Adrenal gland (tissue), 5 donors: Measurements from ENCODE around the gene CARS2.

Experiments
- POLR2A ChIP-seq, 2 donors: fragments of 450-650 bp; IDR thresholded peaks; one replicate each; pipeline ENCODE4 v1.6.1; 2017; ENCODE audit warnings: antibody characterized with exemption in 2 of 2, mild to moderate bottlenecking in 2 of 2, moderate library complexity in 1 of 2
- TF ChIP-seq, protein P1 (sequence below), 6 experiments: fragments of 450-650 bp in 4 of 6; fragments of 200-600 bp in 2 of 6; sonication (generic) in 1 of 6; IDR thresholded peaks; 1 replicate in 5 of 6; 2 replicates in 1 of 6; pipeline versions ENCODE4 v1.5.1 to v1.8.0; 2016 to 2021; ENCODE audit warnings: antibody characterized with exemption in 6 of 6, mild to moderate bottlenecking in 2 of 6, moderate library complexity in 1 of 6
- donor health status: DM: no; HTN: no; CAD: no.

DNA sequence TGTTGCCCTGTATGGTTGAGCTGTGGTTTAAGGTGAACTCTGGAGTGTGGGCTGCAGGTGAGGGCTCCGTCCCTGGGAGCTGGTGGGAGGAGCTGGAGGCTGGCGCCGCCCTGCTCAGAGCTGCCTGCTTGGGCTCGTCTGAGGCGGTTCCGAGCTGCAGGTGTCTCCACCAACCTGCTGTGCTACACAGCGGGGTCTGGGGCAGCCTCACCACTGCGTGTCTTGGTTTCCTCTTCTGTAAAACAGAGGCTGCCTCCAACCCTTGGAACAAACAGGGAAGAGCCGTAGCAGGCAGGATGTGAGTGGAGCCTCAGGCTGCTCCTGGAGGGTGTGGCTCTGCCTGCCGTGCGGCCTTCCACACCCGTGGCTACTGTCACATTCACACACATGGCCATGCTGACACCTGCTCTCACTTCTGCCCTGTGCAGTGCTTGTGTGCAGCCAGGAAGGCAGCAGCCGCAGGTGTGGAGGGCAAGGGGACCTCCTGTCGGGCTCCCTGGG lies 69.2 kb downstream of the CARS2 start:
- TF ChIP-seq, protein P1, sequence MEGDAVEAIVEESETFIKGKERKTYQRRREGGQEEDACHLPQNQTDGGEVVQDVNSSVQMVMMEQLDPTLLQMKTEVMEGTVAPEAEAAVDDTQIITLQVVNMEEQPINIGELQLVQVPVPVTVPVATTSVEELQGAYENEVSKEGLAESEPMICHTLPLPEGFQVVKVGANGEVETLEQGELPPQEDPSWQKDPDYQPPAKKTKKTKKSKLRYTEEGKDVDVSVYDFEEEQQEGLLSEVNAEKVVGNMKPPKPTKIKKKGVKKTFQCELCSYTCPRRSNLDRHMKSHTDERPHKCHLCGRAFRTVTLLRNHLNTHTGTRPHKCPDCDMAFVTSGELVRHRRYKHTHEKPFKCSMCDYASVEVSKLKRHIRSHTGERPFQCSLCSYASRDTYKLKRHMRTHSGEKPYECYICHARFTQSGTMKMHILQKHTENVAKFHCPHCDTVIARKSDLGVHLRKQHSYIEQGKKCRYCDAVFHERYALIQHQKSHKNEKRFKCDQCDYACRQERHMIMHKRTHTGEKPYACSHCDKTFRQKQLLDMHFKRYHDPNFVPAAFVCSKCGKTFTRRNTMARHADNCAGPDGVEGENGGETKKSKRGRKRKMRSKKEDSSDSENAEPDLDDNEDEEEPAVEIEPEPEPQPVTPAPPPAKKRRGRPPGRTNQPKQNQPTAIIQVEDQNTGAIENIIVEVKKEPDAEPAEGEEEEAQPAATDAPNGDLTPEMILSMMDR (IDR thresholded peaks at IDR 0.05), result no peak
- TF ChIP-seq POLR2A (IDR thresholded peaks at IDR 0.05), result no peak
